HG03135 (cell line): ENCODE data around the gene KCNAB2.

Experiments
- ATAC-seq: cut with Tn5 transposase; IDR thresholded peaks from one replicate; pipeline ENCODE4 v1.9.1; 2021; ENCODE audit warnings: mild to moderate bottlenecking, moderate library complexity; ENCODE audit not compliant: unreplicated experiment

Gene KCNAB2

GRCh38 chr1:6094801-6095505, 49.3 kb downstream of the KCNAB2 start:
- no peak for ATAC-seq

- no peak for ATAC-seq
Observed at GRCh38 chr1:6095511-6096242, 50.0 kb downstream of the KCNAB2 start.

GRCh38 chr1:6096243-6097116, 50.8 kb downstream of the KCNAB2 start:
- ATAC-seq, result no peak

GRCh38 chr1:6097117-6097595, 51.5 kb downstream of the KCNAB2 start:
- ATAC-seq, result no peak

- no peak for ATAC-seq
Observed at GRCh38 chr1:6097824-6098223, 52.1 kb downstream of the KCNAB2 start.

- ATAC-seq, result no peak
Observed at GRCh38 chr1:6098303-6099215, 52.9 kb downstream of the KCNAB2 start.

GRCh38 chr1:6099297-6099696, 53.6 kb downstream of the KCNAB2 start:
- ATAC-seq, result no peak

- ATAC-seq, result no peak
Observed at GRCh38 chr1:6099787-6100765, 54.4 kb downstream of the KCNAB2 start.

GRCh38 chr1:6100861-6101783, 55.4 kb downstream of the KCNAB2 start:
- no peak for ATAC-seq

GRCh38 chr1:6101826-6102531, 56.3 kb downstream of the KCNAB2 start:
- no peak for ATAC-seq

- ATAC-seq, result no peak
Observed at GRCh38 chr1:6102532-6102845, 56.8 kb downstream of the KCNAB2 start.

- ATAC-seq, result no peak
Observed at GRCh38 chr1:6103111-6103853, 57.6 kb downstream of the KCNAB2 start.

GRCh38 chr1:6103854-6104530, 58.3 kb downstream of the KCNAB2 start:
- ATAC-seq, result no peak

GRCh38 chr1:6104631-6105030, 58.9 kb downstream of the KCNAB2 start:
- ATAC-seq, result no peak

- ATAC-seq, result no peak
Observed at GRCh38 chr1:6105218-6105679, 59.6 kb downstream of the KCNAB2 start.

- no peak for ATAC-seq
Observed at GRCh38 chr1:6105763-6106162, 60.1 kb downstream of the KCNAB2 start.
